B cell (primary cell): ENCODE measurements around the gene BRF1. TPM values are rescaled to one million over a fixed set of nuclear protein-coding genes. Genes with fewer than 3 reads are reported as not detected.
A peak's percentile ranks its signal among the peaks of the same experiment; 100 is the strongest.

Experiments used
- ATAC-seq: fragments of 200-7000 bp; cut with Tn5 transposase; one replicate; pipeline ENCODE4 v1.10.0; 2021; ENCODE audit warnings: low read depth, mild to moderate bottlenecking, moderate number of reproducible peaks, moderate library complexity
- CTCF ChIA-PET: fragments of 350-600 bp; sonication (Branson Sonifier 250); formaldehyde crosslinking; loops from one replicate; lab custom pipeline; 2021; ENCODE audit warnings: antibody characterized with exemption, inconsistent platforms; lab: Charles Lee
- POLR2A ChIA-PET: fragments of 350-600 bp; sonication (Branson Sonifier 250); formaldehyde crosslinking; loops from one replicate; lab custom pipeline; 2021; ENCODE audit warnings: antibody characterized with exemption; lab: Charles Lee
- DNase-seq: peaks from one replicate; pipeline ENCODE4 v3.0.0; 2013
- H2AFZ ChIP-seq: 2 replicates; pipeline ENCODE4 v1.6.1; 2012; ENCODE audit warnings: mild to moderate bottlenecking, low read depth, low read length; ENCODE audit not compliant: insufficient read depth, poor library complexity, severe bottlenecking
- H3K27ac ChIP-seq, 2 donors: 1 replicate in 1 of 2; 2 replicates in 1 of 2; pipeline ENCODE4 v1.5.1; 2012 to 2013; ENCODE audit warnings: low read length in 2 of 2, mild to moderate bottlenecking in 2 of 2, moderate library complexity in 1 of 2
- H3K27me3 ChIP-seq, 4 experiments: fragments of 200-600 bp in 1 of 4; sonication (generic) in 1 of 4; replicated peaks in 1 of 4; 1 replicate in 2 of 4; 2 replicates in 2 of 4; pipeline versions ENCODE4 v1.6.1 to v1.7.0; 2013 to 2016; ENCODE audit warnings: low read length in 3 of 4, mild to moderate bottlenecking in 2 of 4, mixed read lengths in 1 of 4, moderate library complexity in 1 of 4; ENCODE audit not compliant: insufficient read depth in 4 of 4, control insufficient read depth in 3 of 4; ENCODE audit errors: control extremely low read depth in 1 of 4
- H3K36me3 ChIP-seq, 2 experiments: replicated peaks in 1 of 2; 1 replicate in 1 of 2; 2 replicates in 1 of 2; pipeline versions ENCODE4 v1.6.1 to v1.7.1; 2013; ENCODE audit warnings: low read length in 1 of 2; ENCODE audit not compliant: insufficient read depth in 2 of 2, control insufficient read depth in 1 of 2; ENCODE audit errors: control extremely low read depth in 1 of 2, extremely low read depth in 1 of 2
- H3K4me1 ChIP-seq, 2 donors: fragments of 200-600 bp in 1 of 2; sonication (generic) in 1 of 2; 1 replicate in 1 of 2; 2 replicates in 1 of 2; pipeline versions ENCODE4 v1.5.1 to v1.6.1; 2013 to 2017; ENCODE audit warnings: low read length in 2 of 2; ENCODE audit not compliant: control insufficient read depth in 2 of 2, insufficient read depth in 2 of 2
- H3K4me2 ChIP-seq: replicated peaks from 2 replicates; pipeline ENCODE3; 2012; ENCODE audit warnings: mild to moderate bottlenecking, low read depth, low read length; ENCODE audit not compliant: poor library complexity, severe bottlenecking
- H3K4me3 ChIP-seq, 5 experiments: fragments of 200-600 bp in 1 of 5; sonication (generic) in 1 of 5; 1 replicate in 3 of 5; 2 replicates in 2 of 5; pipeline versions ENCODE4 v1.5.1 to v1.7.0; 2011 to 2016; ENCODE audit warnings: low read length in 4 of 5, mild to moderate bottlenecking in 4 of 5, low read depth in 2 of 5, control low read depth in 1 of 5, moderate library complexity in 1 of 5; ENCODE audit not compliant: insufficient read depth in 1 of 5; ENCODE audit errors: control extremely low read depth in 1 of 5, extremely low read depth in 1 of 5
- H3K79me2 ChIP-seq: fragments of 200-600 bp; sonication (generic); one replicate; pipeline ENCODE4 v1.6.0; 2016; ENCODE audit warnings: low read length; ENCODE audit not compliant: control insufficient read depth, insufficient read depth
- H3K9ac ChIP-seq: fragments of 200-600 bp; sonication (generic); 2 replicates; pipeline ENCODE4 v1.6.1; 2017; ENCODE audit warnings: mild to moderate bottlenecking, low read length, moderate library complexity
- H3K9me3 ChIP-seq, 3 donors: one replicate each; pipeline versions ENCODE4 v1.6.1 to v1.7.1; 2013; ENCODE audit warnings: low read length in 2 of 3; ENCODE audit not compliant: control insufficient read depth in 2 of 3, insufficient read depth in 1 of 3; ENCODE audit errors: control extremely low read depth in 1 of 3
- H4K20me1 ChIP-seq: 2 replicates; pipeline ENCODE4 v1.6.0; 2012; ENCODE audit warnings: mild to moderate bottlenecking, low read length; ENCODE audit not compliant: insufficient read depth, control insufficient read depth, poor library complexity, severe bottlenecking
- H3K27ac Mint-ChIP-seq: one replicate; pipeline ENCODE4 v1.8.0; 2021; ENCODE audit warnings: mixed read lengths
- H3K27me3 Mint-ChIP-seq: one replicate; pipeline ENCODE4 v1.8.0; 2021; ENCODE audit warnings: mixed read lengths
- H3K4me1 Mint-ChIP-seq: one replicate; pipeline ENCODE4 v1.8.0; 2021; ENCODE audit warnings: mixed read lengths
- H3K4me3 Mint-ChIP-seq: one replicate; pipeline ENCODE4 v1.8.0; 2021; ENCODE audit warnings: mixed read lengths
- H3K9me3 Mint-ChIP-seq: one replicate; pipeline ENCODE4 v1.8.0; 2022; ENCODE audit warnings: mixed read lengths; ENCODE audit not compliant: insufficient read depth
- CTCF ChIP-seq: fragments of 200-600 bp; IDR thresholded peaks from one replicate; pipeline ENCODE4 v1.8.0; 2022; ENCODE audit warnings: antibody characterized with exemption, mild to moderate bottlenecking
- EZH2 ChIP-seq: IDR thresholded peaks from 2 replicates; pipeline ENCODE4 v1.6.1; 2012; ENCODE audit warnings: borderline replicate concordance, low read depth, mild to moderate bottlenecking, moderate library complexity, low read length; ENCODE audit not compliant: insufficient read depth, poor library complexity, severe bottlenecking
- WGBS: methylation state at CpG from one replicate; pipeline ENCODE4 v1.1.5; 2013; ENCODE audit warnings: missing lambda C conversion rate; ENCODE audit not compliant: insufficient coverage; 5-methylcytosine and 5-hydroxymethylcytosine counted together
- intact Hi-C: fragments of 100-400 bp; cut with micrococcal nuclease; formaldehyde crosslinking; loops from one replicate; pipeline ENCODE4 v1.10.0; 2022
- polyA plus RNA-seq: library from polyadenylated mRNA; depleted of rRNA; stranded (reverse); fragments of >200 nt; gene quantifications from 2 replicates; pipeline ENCODE4 v1.2.3, GENCODE V29; 2012
- total RNA-seq, 2 donors: library from RNA; stranded (reverse); fragments of 120-200 nt in 1 of 2; gene quantifications; 1 replicate in 1 of 2; 2 replicates in 1 of 2; pipeline versions ENCODE4 v1.2.3 to v1.2.4, GENCODE V29; 2013 to 2022

The BRF1 gene
- total and polyA plus RNA-seq, 2 donors (not counting 1 experiment from before 2014, with no cell fraction given) = 24.5 to 55.8 TPM

GRCh38 chr14:105168093-105168420, 132.7 kb downstream of the BRF1 start:
- WGBS = under 1% methylated on average over 46 of the region's 46 CpGs
- no peak for TF ChIP-seq CTCF
- TF ChIP-seq EZH2 = no peak
- ChIA-PET CTCF (interaction anchor here (1.4 kb wide), 1 partner anchor 128 kb away, joined by 3 read pairs; no protein-coding TSS in a partner anchor), POLR2A (no interaction called here)
- DNase-seq (no peak), ATAC-seq (no peak)
- no peaks in the 10 kb centered on the region for H4K20me1 ChIP-seq
- H3K27ac ChIP-seq = no peak overlapping the region
- H3K9me3 Mint-ChIP-seq = no peaks in the 10 kb centered on the region
- peak overlapping the region in 3 of 5 experiments; percentile 29 to 40 (median 36) for H3K4me3 ChIP-seq
- intact Hi-C loops = no loop called here
- H3K36me3 ChIP-seq = no peaks in the 10 kb centered on the region
- peak overlapping the region; percentile 45 for H3K9ac ChIP-seq
- H3K27me3 ChIP-seq = peaks cover 0 to 47% (median 20%) of the 10 kb centered on the region in 4 experiments
- H3K4me2 ChIP-seq = peak overlapping the region; percentile 89
- H3K27ac Mint-ChIP-seq = no peak overlapping the region
- peaks cover 20% of the 10 kb centered on the region for H3K27me3 Mint-ChIP-seq
- H2AFZ ChIP-seq = peak overlapping the region; percentile 42
- H3K79me2 ChIP-seq = no peaks in the 10 kb centered on the region
- H3K4me3 Mint-ChIP-seq = peak overlapping the region; percentile 69
- peaks cover 15 to 23% of the 10 kb centered on the region in 2 donors for H3K4me1 ChIP-seq
- no peaks in the 10 kb centered on the region for H3K9me3 ChIP-seq
- peaks cover 24% of the 10 kb centered on the region for H3K4me1 Mint-ChIP-seq

- Histone ChIP-seq H3K79me2 (no peaks in the 10 kb centered on the region), H3K4me1 (peaks cover 15 to 23% of the 10 kb centered on the region in 2 donors), H3K9me3 (no peaks in the 10 kb centered on the region), H3K27me3 (peaks cover 0 to 47% (median 20%) of the 10 kb centered on the region in 4 experiments), H4K20me1 (no peaks in the 10 kb centered on the region), H3K4me3 (peak overlapping the region in 3 of 5 experiments; percentile 29 to 40 (median 36)), H2AFZ (peak overlapping the region; percentile 42), H3K27ac (no peak overlapping the region), H3K9ac (peak overlapping the region; percentile 45), H3K36me3 (no peaks in the 10 kb centered on the region), H3K4me2 (peak overlapping the region; percentile 89)
- TF ChIP-seq EZH2 (peak; percentile 56), CTCF (peak; percentile 42)
- ChIA-PET POLR2A (no interaction called here), CTCF (interaction anchor here (1.4 kb wide), 1 partner anchor 129 kb away, joined by 3 read pairs; no protein-coding TSS in a partner anchor)
- 5% methylated on average over 116 of the region's 116 CpGs for WGBS
- Mint-ChIP-seq H3K4me1 (peaks cover 24% of the 10 kb centered on the region), H3K4me3 (peak overlapping the region; percentile 70), H3K27me3 (peaks cover 20% of the 10 kb centered on the region), H3K27ac (no peak overlapping the region), H3K9me3 (no peaks in the 10 kb centered on the region)
- intact Hi-C loops = no loop called here
- DNase-seq (peak; percentile 67), ATAC-seq (peak; percentile 15)
Measured at GRCh38 chr14:105167303-105168092, 133.3 kb downstream of the BRF1 start.
